Activated CD4-positive, alpha-beta T cell treated with anti-CD3 and anti-CD28 coated beads for 48 hours (primary cell): ENCODE measurements around the gene CNPY4.
A peak's percentile ranks its signal among the peaks of the same experiment; 100 is the strongest.

Source experiments
- DNase-seq: peaks from one replicate; pipeline ENCODE4 v3.0.0-alpha.2; 2020

Gene CNPY4, protein sequence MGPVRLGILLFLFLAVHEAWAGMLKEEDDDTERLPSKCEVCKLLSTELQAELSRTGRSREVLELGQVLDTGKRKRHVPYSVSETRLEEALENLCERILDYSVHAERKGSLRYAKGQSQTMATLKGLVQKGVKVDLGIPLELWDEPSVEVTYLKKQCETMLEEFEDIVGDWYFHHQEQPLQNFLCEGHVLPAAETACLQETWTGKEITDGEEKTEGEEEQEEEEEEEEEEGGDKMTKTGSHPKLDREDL

GRCh38 chr7:100119072-100119969 is at the start of gene CNPY4, which contains the start of gene TAF6:
Gene CNPY4 (plus strand): TSS chr7:100119634. CDS start chr7:100119745, 111 bp downstream.
Gene TAF6 (minus strand): TSS chr7:100119358. CDS start chr7:100114209, 5,149 bp downstream.
- peak; percentile 97 for DNase-seq

DNA sequence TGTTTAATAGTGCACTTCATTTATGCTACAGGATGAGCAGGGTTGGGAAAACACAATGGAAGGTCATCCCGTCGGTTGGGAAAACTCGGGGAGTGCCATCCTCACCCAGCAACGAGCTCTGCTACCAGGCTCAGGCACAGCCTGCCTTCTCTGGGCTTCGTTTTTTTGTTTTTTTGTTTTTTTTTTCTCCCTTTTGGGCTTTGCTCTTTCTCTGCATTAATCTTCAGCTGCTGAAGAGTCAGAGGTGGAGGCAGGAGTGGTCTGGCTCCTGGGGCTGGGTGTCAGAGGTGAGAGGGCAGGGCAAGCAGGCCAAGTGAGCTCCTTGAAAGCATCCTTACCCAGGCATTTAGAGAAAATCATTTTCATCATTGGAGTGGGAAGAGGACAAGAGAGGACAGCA is 49.4 kb upstream of the CNPY4 start:
- DNase-seq: no peak

- no peak for DNase-seq
Observed at GRCh38 chr7:100071018-100071723, 48.3 kb upstream of the CNPY4 start.

DNA sequence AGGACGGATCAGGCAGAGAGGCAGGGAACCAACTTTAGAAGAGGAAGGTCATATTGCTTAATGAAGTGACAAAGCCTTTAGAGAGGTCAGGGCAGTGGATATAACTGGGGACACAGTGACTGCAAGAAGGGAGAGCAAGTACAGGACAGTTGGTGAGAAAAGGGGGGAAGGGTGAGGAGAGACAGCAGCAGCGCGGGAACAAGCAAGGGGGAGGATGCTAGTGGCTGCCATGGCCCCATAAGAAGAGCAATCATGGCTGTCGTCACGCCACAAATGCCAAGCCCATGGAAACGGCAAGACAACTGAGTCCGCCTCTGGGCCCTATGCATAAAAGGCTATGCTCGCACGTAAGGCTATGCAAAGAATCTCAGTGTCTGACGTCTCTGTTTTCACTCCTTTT is 47.0 kb upstream of the CNPY4 start:
- no peak for DNase-seq

- no peak for DNase-seq
Observed at GRCh38 chr7:100074841-100075240, 44.6 kb upstream of the CNPY4 start.

DNA sequence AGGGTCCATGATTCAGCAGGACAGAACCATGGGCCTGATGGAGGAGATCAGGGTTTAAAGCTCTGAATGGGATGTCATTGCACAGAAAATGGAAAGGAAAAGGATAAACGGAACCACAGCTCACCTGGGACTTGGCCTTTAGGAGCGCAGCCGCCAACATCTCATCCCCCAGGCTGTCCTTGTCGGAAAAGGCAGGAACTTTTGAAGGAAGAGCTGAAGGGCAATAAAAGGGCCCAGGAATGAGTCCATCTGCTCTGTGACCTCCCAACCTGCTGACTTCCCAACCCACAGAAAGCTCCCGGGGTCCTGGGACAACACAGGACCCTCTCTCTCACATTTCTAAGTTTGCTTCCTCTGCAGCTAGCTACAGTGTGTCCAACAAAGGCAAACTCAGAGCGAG is 44.0 kb upstream of the CNPY4 start:
- DNase-seq: no peak

- DNase-seq: no peak
Observed at GRCh38 chr7:100077205-100077604, 42.2 kb upstream of the CNPY4 start.

- DNase-seq: no peak
Observed at GRCh38 chr7:100079024-100079560, 40.3 kb upstream of the CNPY4 start.

DNA sequence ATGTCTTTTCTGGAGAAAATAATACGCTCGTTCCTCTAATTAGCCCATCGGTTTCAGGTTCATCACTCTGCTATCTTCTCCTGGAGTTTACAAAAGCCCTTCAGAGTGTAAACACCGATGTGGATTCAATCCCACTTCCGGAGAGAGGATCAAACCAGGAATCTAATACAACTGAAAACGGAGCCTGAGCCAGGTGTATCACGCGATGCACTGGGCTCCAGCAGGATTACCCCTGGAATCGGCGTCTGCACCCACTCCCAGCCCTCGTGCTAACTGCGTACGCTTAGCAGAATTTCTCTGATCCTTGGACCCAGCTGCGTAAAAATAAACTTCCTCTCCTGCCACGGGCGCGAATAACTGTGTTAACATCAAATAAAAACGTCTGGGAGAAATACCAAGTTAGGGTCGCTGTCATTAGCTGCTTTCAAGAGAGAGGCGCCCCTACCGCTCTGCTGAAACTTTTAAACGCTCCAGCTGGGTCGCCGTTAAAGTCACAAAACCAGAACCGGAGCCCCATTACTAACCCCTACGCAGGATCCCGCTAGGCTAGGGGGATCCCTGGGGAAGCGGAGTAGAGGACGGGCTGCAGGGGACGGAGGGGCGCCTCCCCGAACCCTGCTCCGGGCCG is 38.4 kb upstream of the CNPY4 start:
- DNase-seq: no peak

GRCh38 chr7:100081535-100082102 is 37.8 kb upstream of the CNPY4 start, which contains the start of gene ZNF3:
Gene ZNF3 (minus strand): TSS chr7:100081723. CDS start chr7:100077357, 4,366 bp downstream.
- DNase-seq: peak; percentile 99

- no peak for DNase-seq
Observed at GRCh38 chr7:100082978-100083377, 36.5 kb upstream of the CNPY4 start.

- DNase-seq: no peak
Observed at GRCh38 chr7:100085515-100085914, 33.9 kb upstream of the CNPY4 start.

- no peak for DNase-seq
Observed at GRCh38 chr7:100087055-100087750, 32.2 kb upstream of the CNPY4 start.

- DNase-seq: no peak
Observed at GRCh38 chr7:100088095-100088620, 31.3 kb upstream of the CNPY4 start.

DNA sequence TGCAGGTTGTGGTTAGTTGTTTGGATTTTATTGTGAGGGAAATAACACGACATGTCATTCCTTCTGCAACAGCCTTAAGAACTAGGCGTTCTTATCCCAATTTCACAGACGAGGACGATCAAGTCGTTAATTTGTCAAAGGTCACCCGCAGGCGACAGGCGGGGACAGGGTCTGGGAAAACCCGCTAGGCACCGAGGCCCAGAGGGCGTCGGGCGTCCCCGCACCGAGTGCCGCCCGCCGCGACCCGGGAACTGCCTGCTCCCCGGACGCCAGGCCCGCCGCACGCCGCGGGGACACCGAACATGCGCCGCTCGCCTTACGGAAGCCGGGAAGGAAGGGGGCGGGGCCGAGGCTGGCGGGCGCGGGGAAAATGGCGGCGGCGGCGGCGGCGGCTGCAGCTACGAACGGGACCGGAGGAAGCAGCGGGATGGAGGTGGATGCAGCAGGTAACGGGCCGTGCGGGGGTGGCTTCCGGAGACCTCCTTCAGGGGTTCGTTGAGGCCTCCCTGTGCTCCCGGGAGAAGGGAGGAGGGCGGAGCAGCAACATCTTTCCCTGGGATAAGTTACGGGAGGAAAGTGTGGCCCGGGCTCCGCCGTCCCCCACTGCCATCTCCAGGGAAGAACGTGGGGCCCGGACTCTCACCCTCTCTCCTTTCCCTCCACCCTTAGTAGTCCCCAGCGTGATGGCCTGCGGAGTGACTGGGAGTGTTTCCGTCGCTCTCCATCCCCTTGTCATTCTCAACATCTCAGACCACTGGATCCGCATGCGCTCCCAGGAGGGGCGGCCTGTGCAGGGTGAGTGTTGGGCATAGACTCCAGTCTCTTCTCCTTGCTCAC is 30.6 kb upstream of the CNPY4 start, which contains the start of gene COPS6:
TSS of gene COPS6 (plus strand) at position 349 of the 837 bp plus-strand sequence. CDS start at position 371, 22 bp downstream.
- peak; percentile 89 for DNase-seq

DNA sequence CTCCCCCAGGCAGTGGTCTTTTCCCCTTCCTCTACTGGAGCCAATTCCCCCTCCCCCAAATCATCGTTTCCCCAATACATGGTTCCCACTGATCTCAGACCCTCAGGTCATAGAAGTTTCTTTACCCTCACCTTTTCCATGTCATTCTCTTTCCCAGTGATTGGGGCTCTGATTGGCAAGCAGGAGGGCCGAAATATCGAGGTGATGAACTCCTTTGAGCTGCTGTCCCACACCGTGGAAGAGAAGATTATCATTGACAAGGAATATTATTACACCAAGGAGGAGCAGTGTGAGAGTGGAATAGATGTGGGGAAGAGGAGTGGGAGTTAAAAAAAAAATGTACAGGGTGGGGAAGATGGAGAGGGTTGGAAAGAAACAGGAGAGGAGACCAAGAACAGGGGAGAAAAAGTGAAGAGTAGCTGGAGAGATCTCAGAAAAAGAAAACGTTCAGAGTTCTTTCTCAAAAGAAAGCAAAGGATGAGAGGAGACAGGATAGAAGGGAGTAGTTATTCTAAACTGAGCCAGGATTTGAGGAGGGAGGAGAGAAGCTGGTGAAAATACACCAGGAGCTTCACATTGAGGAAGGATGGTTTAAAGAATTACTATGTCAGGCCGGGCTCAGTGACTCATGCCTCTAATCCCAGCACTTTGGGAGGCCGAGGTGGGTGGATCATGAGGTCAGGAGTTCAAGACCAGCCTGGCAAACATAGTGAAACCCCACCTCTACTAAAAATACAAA is 29.8 kb upstream of the CNPY4 start:
- no peak for DNase-seq

- DNase-seq: peak; percentile 32
Observed at GRCh38 chr7:100090527-100091410, 28.7 kb upstream of the CNPY4 start.
